Large intestine (tissue), 3 donors: ENCODE data around the gene SEC16B. TPM values are rescaled to one million over a fixed set of nuclear protein-coding genes. Genes with fewer than 3 reads are reported as not detected.

Source experiments
- DNase-seq, 2 donors: peaks; one replicate each; pipeline versions ENCODE4 v3.0.0 to v3.0.0-alpha.2; 2013
- H3K27ac ChIP-seq: one replicate; pipeline ENCODE4 v1.5.1; 2013; ENCODE audit warnings: low read length
- H3K27me3 ChIP-seq: 2 replicates; pipeline ENCODE4 v1.6.1; 2013; ENCODE audit warnings: low read length; ENCODE audit not compliant: control insufficient read depth, insufficient read depth
- H3K36me3 ChIP-seq: 2 replicates; pipeline ENCODE4 v1.6.1; 2013; ENCODE audit warnings: low read length; ENCODE audit not compliant: control insufficient read depth, insufficient read depth
- H3K4me1 ChIP-seq: one replicate; pipeline ENCODE4 v1.6.1; 2013; ENCODE audit warnings: low read length; ENCODE audit not compliant: control insufficient read depth, insufficient read depth
- H3K4me3 ChIP-seq: one replicate; pipeline ENCODE4 v1.5.1; 2013; ENCODE audit warnings: low read length
- H3K9me3 ChIP-seq: one replicate; pipeline ENCODE4 v1.6.1; 2013; ENCODE audit warnings: mild to moderate bottlenecking, low read depth, low read length, moderate library complexity; ENCODE audit not compliant: control insufficient read depth
- WGBS: methylation state at CpG from one replicate; pipeline ENCODE4 v1.1.5; 2013; ENCODE audit warnings: low lambda C conversion rate; ENCODE audit not compliant: insufficient coverage; 5-methylcytosine and 5-hydroxymethylcytosine counted together
- polyA plus RNA-seq: library from polyadenylated mRNA; unstranded; fragments of 120-200 nt; gene quantifications from one replicate; pipeline ENCODE4 v1.2.1, GENCODE V29; 2013

SEC16B gene
- polyA plus RNA-seq, 1 donor = 23.7 TPM

GRCh38 chr1:177959811-177960515 lies 9.9 kb downstream of the SEC16B start:
- 0% methylated on average over 1 of the region's 5 CpGs for WGBS
- peak in 1 of 2 donors; percentile 28 for DNase-seq
- H3K27ac ChIP-seq = no peak overlapping the region
- H3K27me3 ChIP-seq = no peaks in the 10 kb centered on the region
- H3K4me1 ChIP-seq = no peaks in the 10 kb centered on the region
- H3K36me3 ChIP-seq = peaks cover 50% of the 10 kb centered on the region
- H3K4me3 ChIP-seq = no peak overlapping the region
- no peaks in the 10 kb centered on the region for H3K9me3 ChIP-seq

- H3K36me3 ChIP-seq = peaks cover 47% of the 10 kb centered on the region
Measured at GRCh38 chr1:177958092-177958491, 11.8 kb downstream of the SEC16B start.

GRCh38 chr1:177954076-177954475 lies 15.8 kb downstream of the SEC16B start:
- no CpG with 5 or more reads among the region's 2 CpGs for WGBS
- peaks cover 38% of the 10 kb centered on the region for H3K36me3 ChIP-seq
- H3K4me1 ChIP-seq = no peaks in the 10 kb centered on the region
- no peaks in the 10 kb centered on the region for H3K9me3 ChIP-seq
- H3K27me3 ChIP-seq = no peaks in the 10 kb centered on the region
- no peak for DNase-seq
- H3K4me3 ChIP-seq = no peak overlapping the region
- no peak overlapping the region for H3K27ac ChIP-seq

More at GRCh38 chr1:177958092-177958491, 11.8 kb downstream of the SEC16B start:
- no peaks in the 10 kb centered on the region for H3K4me1 ChIP-seq
- H3K27ac ChIP-seq = no peak overlapping the region
- no CpG with 5 or more reads among the region's 7 CpGs for WGBS
- no peaks in the 10 kb centered on the region for H3K27me3 ChIP-seq
- H3K4me3 ChIP-seq = no peak overlapping the region
- no peak for DNase-seq
- H3K9me3 ChIP-seq = no peaks in the 10 kb centered on the region

GRCh38 chr1:177953549-177953948 lies 16.3 kb downstream of the SEC16B start:
- 100% methylated on average over 1 of the region's 6 CpGs for WGBS
- H3K27ac ChIP-seq = no peak overlapping the region
- peaks cover 32% of the 10 kb centered on the region for H3K36me3 ChIP-seq
- H3K4me1 ChIP-seq = no peaks in the 10 kb centered on the region
- no peaks in the 10 kb centered on the region for H3K27me3 ChIP-seq
- no peak overlapping the region for H3K4me3 ChIP-seq
- no peak for DNase-seq
- no peaks in the 10 kb centered on the region for H3K9me3 ChIP-seq

GRCh38 chr1:177952691-177953090 lies 17.2 kb downstream of the SEC16B start:
- Histone ChIP-seq H3K36me3 (peaks cover 27% of the 10 kb centered on the region), H3K27me3 (no peaks in the 10 kb centered on the region), H3K4me3 (no peak overlapping the region), H3K27ac (no peak overlapping the region), H3K9me3 (no peaks in the 10 kb centered on the region), H3K4me1 (no peaks in the 10 kb centered on the region)
- WGBS = no CpG with 5 or more reads among the region's 9 CpGs
- no peak for DNase-seq

GRCh38 chr1:177952249-177952648 lies 17.6 kb downstream of the SEC16B start:
- no peak for DNase-seq
- Histone ChIP-seq H3K4me3 (no peak overlapping the region), H3K27me3 (no peaks in the 10 kb centered on the region), H3K27ac (no peak overlapping the region), H3K4me1 (no peaks in the 10 kb centered on the region), H3K9me3 (no peaks in the 10 kb centered on the region), H3K36me3 (peaks cover 30% of the 10 kb centered on the region)
- WGBS = no CpG with 5 or more reads among the region's 7 CpGs

GRCh38 chr1:177950506-177950905 lies 19.4 kb downstream of the SEC16B start:
- H3K27me3 ChIP-seq = no peaks in the 10 kb centered on the region
- H3K36me3 ChIP-seq = peaks cover 40% of the 10 kb centered on the region
- DNase-seq = no peak
- H3K27ac ChIP-seq = no peak overlapping the region
- H3K9me3 ChIP-seq = no peaks in the 10 kb centered on the region
- no peak overlapping the region for H3K4me3 ChIP-seq
- H3K4me1 ChIP-seq = peaks cover 3% of the 10 kb centered on the region

- H3K36me3 ChIP-seq = peaks cover 49% of the 10 kb centered on the region
- H3K27ac ChIP-seq = no peak overlapping the region
- H3K4me1 ChIP-seq = peaks cover 3% of the 10 kb centered on the region
- no peaks in the 10 kb centered on the region for H3K9me3 ChIP-seq
- peak; percentile 41 to 51 for DNase-seq
- no peak overlapping the region for H3K4me3 ChIP-seq
- H3K27me3 ChIP-seq = no peaks in the 10 kb centered on the region
- WGBS = 0% methylated on average over 2 of the region's 8 CpGs
Measured at GRCh38 chr1:177948336-177948972, 21.4 kb downstream of the SEC16B start.

- Histone ChIP-seq H3K4me3 (no peak overlapping the region), H3K9me3 (no peaks in the 10 kb centered on the region), H3K4me1 (peaks cover 3% of the 10 kb centered on the region), H3K27ac (no peak overlapping the region), H3K36me3 (peaks cover 55% of the 10 kb centered on the region), H3K27me3 (no peaks in the 10 kb centered on the region)
- no peak for DNase-seq
- no CpG with 5 or more reads among the region's 7 CpGs for WGBS
Measured at GRCh38 chr1:177947623-177948022, 22.2 kb downstream of the SEC16B start.

- peaks cover 53% of the 10 kb centered on the region for H3K36me3 ChIP-seq
Measured at GRCh38 chr1:177945943-177946650, 23.8 kb downstream of the SEC16B start.

More at GRCh38 chr1:177945943-177946650, 23.8 kb downstream of the SEC16B start:
- Histone ChIP-seq H3K4me3 (no peak overlapping the region), H3K4me1 (peaks cover 3% of the 10 kb centered on the region), H3K27ac (no peak overlapping the region), H3K27me3 (no peaks in the 10 kb centered on the region), H3K9me3 (no peaks in the 10 kb centered on the region)
- DNase-seq = peak in 1 of 2 donors; percentile 30
- WGBS = no CpG with 5 or more reads among the region's 12 CpGs
